HFFc6 (cell line): ENCODE results near the gene SCUBE1. TPM values are rescaled to one million over a fixed set of nuclear protein-coding genes. Genes with fewer than 3 reads are reported as not detected.

Source experiments
- DNase-seq: peaks from one replicate; pipeline ENCODE4 v3.0.0-alpha.2; 2018
- H3K27ac Mint-ChIP-seq: 2 replicates; pipeline ENCODE4 v1.8.0; 2020; ENCODE audit warnings: mild to moderate bottlenecking, mixed read lengths
- H3K27me3 Mint-ChIP-seq: 2 replicates; pipeline ENCODE4 v1.8.0; 2021; ENCODE audit warnings: mild to moderate bottlenecking, moderate library complexity, mixed read lengths; ENCODE audit not compliant: insufficient read depth
- H3K36me3 Mint-ChIP-seq: 2 replicates; pipeline ENCODE4 v1.8.0; 2021; ENCODE audit warnings: low read depth, mixed read lengths
- H3K4me1 Mint-ChIP-seq: 2 replicates; pipeline ENCODE4 v1.8.0; 2020; ENCODE audit warnings: low read depth, mixed read lengths
- H3K4me3 Mint-ChIP-seq: 2 replicates; pipeline ENCODE4 v1.8.0; 2020; ENCODE audit warnings: mild to moderate bottlenecking, moderate library complexity, mixed read lengths
- H3K9me3 Mint-ChIP-seq: 2 replicates; pipeline ENCODE4 v1.8.0; 2020; ENCODE audit warnings: mild to moderate bottlenecking, mixed read lengths
- total RNA-seq, 6 experiments: library from RNA; stranded (reverse); fragmentation: NEBNext Ultra II Directional; extraction: Animal tissue kit (Norgen Biotek cat#: 25700); gene quantifications; 2 replicates in 1 of 6; 3 replicates in 5 of 6; pipeline ENCODE4 v1.2.3, GENCODE V29; 2021
- TF ChIP-seq, protein P1 (sequence below): fragments of 200-600 bp; sonication (generic); IDR thresholded peaks from 2 replicates; pipeline ENCODE4 v1.5.0; 2021; ENCODE audit warnings: antibody characterized with exemption, mild to moderate bottlenecking

Gene SCUBE1
- total RNA-seq, 6 experiments from 2014 or later = not detected

DNA sequence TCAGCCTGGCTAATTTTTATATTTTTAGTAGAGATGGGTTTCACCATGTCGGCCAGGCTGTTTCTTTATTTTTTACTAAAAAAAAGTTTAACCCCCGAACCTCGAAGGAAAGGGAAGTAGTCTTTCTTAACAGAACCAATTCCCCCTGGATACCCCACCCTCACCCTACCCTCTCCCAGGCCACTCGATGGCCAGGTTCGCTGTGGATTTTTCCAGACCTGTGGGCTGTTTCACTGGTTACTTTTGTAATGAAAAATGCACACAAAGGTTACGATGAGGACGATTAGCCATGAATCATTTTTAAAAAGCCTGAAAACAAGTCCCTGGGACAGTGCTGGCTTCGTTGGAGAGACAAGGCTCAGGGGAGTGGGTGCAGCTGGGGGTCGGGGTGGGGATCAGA, 189.3 kb downstream of the SCUBE1 start:
- H3K9me3 Mint-ChIP-seq = no peaks in the 10 kb centered on the region
- peaks cover 18% of the 10 kb centered on the region for H3K4me1 Mint-ChIP-seq
- H3K36me3 Mint-ChIP-seq = peaks cover 3% of the 10 kb centered on the region; the same call in 1 of the 2 replicates
- H3K27ac Mint-ChIP-seq = no peak overlapping the region
- peak overlapping the region; percentile 42; the same call in 1 of the 2 replicates for H3K4me3 Mint-ChIP-seq
- TF ChIP-seq, protein P1, sequence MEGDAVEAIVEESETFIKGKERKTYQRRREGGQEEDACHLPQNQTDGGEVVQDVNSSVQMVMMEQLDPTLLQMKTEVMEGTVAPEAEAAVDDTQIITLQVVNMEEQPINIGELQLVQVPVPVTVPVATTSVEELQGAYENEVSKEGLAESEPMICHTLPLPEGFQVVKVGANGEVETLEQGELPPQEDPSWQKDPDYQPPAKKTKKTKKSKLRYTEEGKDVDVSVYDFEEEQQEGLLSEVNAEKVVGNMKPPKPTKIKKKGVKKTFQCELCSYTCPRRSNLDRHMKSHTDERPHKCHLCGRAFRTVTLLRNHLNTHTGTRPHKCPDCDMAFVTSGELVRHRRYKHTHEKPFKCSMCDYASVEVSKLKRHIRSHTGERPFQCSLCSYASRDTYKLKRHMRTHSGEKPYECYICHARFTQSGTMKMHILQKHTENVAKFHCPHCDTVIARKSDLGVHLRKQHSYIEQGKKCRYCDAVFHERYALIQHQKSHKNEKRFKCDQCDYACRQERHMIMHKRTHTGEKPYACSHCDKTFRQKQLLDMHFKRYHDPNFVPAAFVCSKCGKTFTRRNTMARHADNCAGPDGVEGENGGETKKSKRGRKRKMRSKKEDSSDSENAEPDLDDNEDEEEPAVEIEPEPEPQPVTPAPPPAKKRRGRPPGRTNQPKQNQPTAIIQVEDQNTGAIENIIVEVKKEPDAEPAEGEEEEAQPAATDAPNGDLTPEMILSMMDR = no peak
- peaks cover 4% of the 10 kb centered on the region for H3K27me3 Mint-ChIP-seq
- no peak for DNase-seq

GRCh38 chr22:43152357-43153071, 190.7 kb downstream of the SCUBE1 start:
- Mint-ChIP-seq H3K27ac (peak overlapping the region; percentile 79), H3K4me3 (peak overlapping the region; percentile 92), H3K36me3 (no peaks in the 10 kb centered on the region), H3K27me3 (peaks cover 3% of the 10 kb centered on the region; the same call in 1 of the 2 replicates), H3K4me1 (peaks cover 12% of the 10 kb centered on the region), H3K9me3 (no peaks in the 10 kb centered on the region)
- DNase-seq = peak; percentile 27
- TF ChIP-seq, protein P1 = no peak

- peak overlapping the region; percentile 79 for H3K27ac Mint-ChIP-seq
- DNase-seq = no peak
- no peaks in the 10 kb centered on the region for H3K9me3 Mint-ChIP-seq
- peaks cover 12% of the 10 kb centered on the region for H3K4me1 Mint-ChIP-seq
- peak overlapping the region; percentile 92 for H3K4me3 Mint-ChIP-seq
- H3K36me3 Mint-ChIP-seq = no peaks in the 10 kb centered on the region
- peaks cover 3% of the 10 kb centered on the region; the same call in 1 of the 2 replicates for H3K27me3 Mint-ChIP-seq
- TF ChIP-seq, protein P1 = no peak
Measured at GRCh38 chr22:43152003-43152356, 191.2 kb downstream of the SCUBE1 start.

DNA sequence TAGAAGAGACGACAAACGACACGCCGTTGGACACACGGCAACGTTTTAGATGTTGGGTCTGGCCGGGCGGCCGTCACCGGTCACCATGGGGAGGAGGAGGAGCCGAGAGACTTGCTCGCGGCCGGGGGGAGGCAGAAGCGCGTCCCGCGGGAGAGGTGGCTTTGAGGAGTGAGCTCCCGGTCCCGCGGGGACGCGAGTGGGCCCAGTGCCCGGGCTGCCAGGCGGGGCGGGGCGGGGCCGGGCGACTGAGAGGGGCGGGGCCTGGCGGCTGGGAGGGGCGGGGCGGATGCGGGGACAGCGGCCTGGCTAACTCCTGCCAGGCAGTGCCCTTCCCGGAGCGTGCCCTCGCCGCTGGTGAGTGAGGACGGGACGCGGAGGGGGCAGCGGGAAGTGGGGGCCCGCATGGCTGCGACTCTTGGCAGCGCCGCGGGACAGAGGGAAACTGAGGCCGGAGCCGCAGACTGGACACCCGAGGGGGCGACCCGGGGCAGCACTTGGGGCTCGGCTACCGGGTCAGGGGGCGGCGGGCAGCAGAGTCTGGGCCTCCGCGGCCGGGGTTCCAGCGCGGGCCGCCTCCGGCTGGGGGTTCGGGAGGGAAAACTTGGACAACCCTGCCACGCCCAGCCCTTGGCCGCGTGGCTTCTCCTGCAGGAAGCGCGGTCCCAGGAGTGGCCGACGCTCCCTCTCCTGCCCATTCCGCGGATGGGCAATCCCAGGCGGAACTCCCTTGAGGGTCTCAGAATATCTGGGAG, 191.7 kb downstream of the SCUBE1 start, which contains the start of gene TSPO:
Gene TSPO, plus strand, starts transcription at position 309 of the 752 bp plus-strand sequence. CDS start 7,680 bp downstream, outside the sequence.
- TF ChIP-seq, protein P1 = no peak; the same call in 1 of the 2 replicates
- Mint-ChIP-seq H3K9me3 (no peaks in the 10 kb centered on the region), H3K27ac (peak within 1 kb of the TSS; percentile 79), H3K4me3 (peak within 1 kb of the TSS; percentile 92), H3K27me3 (peaks cover 3% of the 10 kb centered on the region; the same call in 1 of the 2 replicates), H3K36me3 (no peaks in the 10 kb centered on the region), H3K4me1 (peaks cover 12% of the 10 kb centered on the region)
- DNase-seq = peak; percentile 34

GRCh38 chr22:43150731-43151206, 192.4 kb downstream of the SCUBE1 start:
- TF ChIP-seq, protein P1 = no peak
- Mint-ChIP-seq H3K9me3 (no peaks in the 10 kb centered on the region), H3K27ac (peak overlapping the region; percentile 78), H3K4me3 (peak overlapping the region; percentile 92), H3K4me1 (peaks cover 12% of the 10 kb centered on the region), H3K27me3 (peaks cover 3% of the 10 kb centered on the region), H3K36me3 (no peaks in the 10 kb centered on the region)
- DNase-seq = no peak
